GM12872 (cell line): ENCODE data around the gene LRRTM1.

Experiments used
- TF ChIP-seq, protein P1 (sequence below): IDR thresholded peaks from 3 replicates; pipeline ENCODE4 v1.5.1; 2011; ENCODE audit warnings: low read depth, mild to moderate bottlenecking, low read length, moderate library complexity; ENCODE audit not compliant: insufficient read depth

Gene LRRTM1

GRCh38 chr2:80288576-80288975, 16.0 kb downstream of the LRRTM1 start:
- TF ChIP-seq, protein P1, sequence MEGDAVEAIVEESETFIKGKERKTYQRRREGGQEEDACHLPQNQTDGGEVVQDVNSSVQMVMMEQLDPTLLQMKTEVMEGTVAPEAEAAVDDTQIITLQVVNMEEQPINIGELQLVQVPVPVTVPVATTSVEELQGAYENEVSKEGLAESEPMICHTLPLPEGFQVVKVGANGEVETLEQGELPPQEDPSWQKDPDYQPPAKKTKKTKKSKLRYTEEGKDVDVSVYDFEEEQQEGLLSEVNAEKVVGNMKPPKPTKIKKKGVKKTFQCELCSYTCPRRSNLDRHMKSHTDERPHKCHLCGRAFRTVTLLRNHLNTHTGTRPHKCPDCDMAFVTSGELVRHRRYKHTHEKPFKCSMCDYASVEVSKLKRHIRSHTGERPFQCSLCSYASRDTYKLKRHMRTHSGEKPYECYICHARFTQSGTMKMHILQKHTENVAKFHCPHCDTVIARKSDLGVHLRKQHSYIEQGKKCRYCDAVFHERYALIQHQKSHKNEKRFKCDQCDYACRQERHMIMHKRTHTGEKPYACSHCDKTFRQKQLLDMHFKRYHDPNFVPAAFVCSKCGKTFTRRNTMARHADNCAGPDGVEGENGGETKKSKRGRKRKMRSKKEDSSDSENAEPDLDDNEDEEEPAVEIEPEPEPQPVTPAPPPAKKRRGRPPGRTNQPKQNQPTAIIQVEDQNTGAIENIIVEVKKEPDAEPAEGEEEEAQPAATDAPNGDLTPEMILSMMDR: no peak

DNA sequence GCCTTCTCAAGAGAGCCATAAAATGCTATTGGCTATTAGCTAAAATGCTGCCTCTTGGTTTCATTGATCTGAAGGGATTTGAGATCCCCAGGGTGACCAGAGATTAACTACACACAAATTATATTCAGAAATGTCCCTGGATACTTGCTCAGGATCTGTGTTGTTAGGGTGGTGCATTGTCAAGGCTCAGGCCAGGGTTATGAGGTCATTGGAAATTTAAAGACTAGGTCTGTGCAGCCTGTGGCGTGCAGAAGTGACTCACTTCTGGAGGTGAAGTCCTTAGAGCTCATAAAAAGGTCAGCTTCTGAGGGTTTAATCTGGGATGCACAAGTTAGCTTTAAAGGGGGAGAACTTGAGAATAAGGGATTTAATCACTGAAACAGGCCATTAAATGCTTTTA, 23.5 kb downstream of the LRRTM1 start:
- TF ChIP-seq, protein P1: no peak

- TF ChIP-seq, protein P1: no peak
Observed at GRCh38 chr2:80280598-80280997, 24.0 kb downstream of the LRRTM1 start.

GRCh38 chr2:80269806-80270205, 34.7 kb downstream of the LRRTM1 start:
- TF ChIP-seq, protein P1: no peak

DNA sequence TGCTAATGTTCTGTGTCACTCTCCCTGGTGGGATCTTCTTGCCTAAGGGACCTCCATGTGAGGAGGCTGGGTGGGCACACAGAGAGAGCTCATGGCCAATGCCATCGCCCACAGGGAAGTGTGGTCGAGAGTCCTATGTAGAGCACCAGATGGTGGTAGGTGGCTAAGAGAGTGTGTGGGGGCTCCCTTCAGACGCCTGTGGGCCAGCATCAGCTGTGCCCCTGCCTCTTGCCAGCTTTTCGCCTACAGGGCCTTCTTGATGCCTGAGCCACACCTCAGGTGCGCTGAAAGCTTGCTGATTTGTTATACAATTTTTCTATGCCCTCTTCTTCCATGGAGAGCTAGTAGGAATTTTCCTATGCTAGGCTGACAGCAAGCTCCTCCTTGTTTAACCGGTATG, 38.3 kb downstream of the LRRTM1 start:
- TF ChIP-seq, protein P1: no peak

DNA sequence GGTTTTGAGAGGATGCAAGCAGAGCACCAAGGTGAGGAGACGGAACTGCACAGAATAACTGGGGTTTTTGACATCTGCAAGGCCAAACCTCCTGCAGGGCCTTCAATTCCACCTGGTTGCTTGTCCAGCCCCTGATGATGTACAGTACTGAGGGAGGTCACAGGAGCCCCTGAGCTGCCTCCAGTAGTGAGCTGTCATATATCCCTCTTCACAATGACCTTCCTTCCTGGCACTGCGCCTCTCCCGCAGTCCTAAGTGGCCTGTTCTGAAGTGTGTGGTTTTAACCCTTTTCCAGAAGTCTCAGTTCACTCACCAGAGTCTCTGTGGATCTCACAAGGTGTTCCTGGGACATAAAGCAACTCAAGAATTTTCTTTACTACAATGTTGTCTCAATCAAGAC, 45.3 kb downstream of the LRRTM1 start:
- TF ChIP-seq, protein P1: no peak

DNA sequence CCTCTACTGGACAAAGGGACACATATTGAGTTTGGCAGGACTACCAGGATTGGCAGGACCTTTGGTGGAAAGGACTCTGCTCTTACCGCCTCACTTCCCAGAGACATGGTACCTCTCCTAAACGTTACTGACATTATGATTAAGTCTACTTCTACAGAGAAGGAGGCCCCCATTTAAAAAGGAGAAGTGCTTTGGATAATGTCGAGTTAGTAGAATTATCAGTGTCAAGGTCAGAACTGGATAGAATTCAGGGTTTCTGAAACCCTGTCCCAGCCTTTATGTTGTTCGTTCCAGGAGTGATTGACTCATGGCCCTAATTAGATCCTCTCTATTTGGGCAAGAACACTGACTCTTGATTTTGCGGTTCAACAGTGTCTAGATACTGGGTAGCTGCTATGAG, 45.8 kb downstream of the LRRTM1 start:
- TF ChIP-seq, protein P1: no peak

DNA sequence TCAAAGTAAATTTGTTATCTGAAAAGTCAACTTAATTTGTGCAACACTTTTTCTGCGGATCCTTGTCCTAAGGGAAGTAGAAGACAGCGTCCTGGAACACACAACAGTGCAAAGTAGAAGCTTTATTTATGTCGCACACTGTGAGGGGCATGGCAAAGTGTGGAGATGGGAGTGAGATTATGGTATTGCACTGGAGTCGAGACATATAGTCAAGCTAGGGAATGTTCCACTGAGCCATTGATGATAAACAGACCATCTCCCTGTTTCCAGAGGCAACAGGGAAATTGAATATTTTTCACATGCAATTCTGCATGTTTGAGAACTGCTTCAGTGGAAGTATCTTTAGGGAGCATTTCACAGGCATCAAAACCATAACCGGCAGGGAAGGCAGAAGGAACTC, 46.2 kb downstream of the LRRTM1 start:
- TF ChIP-seq, protein P1: no peak
